Glutamatergic neuron (in vitro differentiated cells): ENCODE results near the gene ECHDC1. TPM values are rescaled to one million over a fixed set of nuclear protein-coding genes. Genes with fewer than 3 reads are reported as not detected.
"Not testable (repeated sequence)": the region's sequence is repeated elsewhere in the genome, so short reads cannot be mapped to it uniquely, and the experiment has no call there.

Experiments used
- DNase-seq: peaks from one replicate; pipeline ENCODE4 v3.0.0; 2022
- H3K27ac Mint-ChIP-seq: one replicate; pipeline ENCODE4 v1.8.0; 2020; ENCODE audit warnings: mild to moderate bottlenecking, mixed read lengths, inconsistent platforms; ENCODE audit not compliant: unreplicated experiment
- H3K27me3 Mint-ChIP-seq: one replicate; pipeline ENCODE4 v1.8.0; 2020; ENCODE audit warnings: mild to moderate bottlenecking, moderate library complexity, mixed read lengths, inconsistent platforms; ENCODE audit not compliant: unreplicated experiment
- H3K36me3 Mint-ChIP-seq: one replicate; pipeline ENCODE4 v1.8.0; 2020; ENCODE audit warnings: mild to moderate bottlenecking, mixed read lengths, inconsistent platforms; ENCODE audit not compliant: unreplicated experiment
- H3K4me1 Mint-ChIP-seq: one replicate; pipeline ENCODE4 v1.8.0; 2020; ENCODE audit warnings: mild to moderate bottlenecking, low read depth, mixed read lengths, inconsistent platforms; ENCODE audit not compliant: unreplicated experiment
- H3K4me3 Mint-ChIP-seq: one replicate; pipeline ENCODE4 v1.8.0; 2020; ENCODE audit warnings: mild to moderate bottlenecking, mixed read lengths, inconsistent platforms; ENCODE audit not compliant: unreplicated experiment
- H3K9me3 Mint-ChIP-seq: one replicate; pipeline ENCODE4 v1.8.0; 2020; ENCODE audit warnings: mild to moderate bottlenecking, moderate library complexity, mixed read lengths, inconsistent platforms; ENCODE audit not compliant: unreplicated experiment
- total RNA-seq: library from RNA; stranded (reverse); fragmentation: NEBNext Ultra II Directional; extraction: Animal tissue kit (Norgen Biotek cat#: 25700); gene quantifications from one replicate; pipeline ENCODE4 v1.2.1, GENCODE V29; 2021; ENCODE audit not compliant: unreplicated experiment
- TF ChIP-seq, protein P1 (sequence below): fragments of 200-600 bp; sonication (generic); IDR thresholded peaks from one replicate; pipeline ENCODE4 v1.5.0; 2021; ENCODE audit not compliant: partially characterized antibody, unreplicated experiment

The ECHDC1 gene
- total RNA-seq, 1 donor from 2014 or later: 38.4 TPM

GRCh38 chr6:127342296-127342945 is 988 bp downstream of the ECHDC1 start:
- Mint-ChIP-seq H3K27ac (no peak overlapping the region), H3K9me3 (no peaks in the 10 kb centered on the region), H3K4me3 (no peak overlapping the region), H3K27me3 (no peaks in the 10 kb centered on the region), H3K36me3 (no peaks in the 10 kb centered on the region), H3K4me1 (no peaks in the 10 kb centered on the region)
- TF ChIP-seq, protein P1, sequence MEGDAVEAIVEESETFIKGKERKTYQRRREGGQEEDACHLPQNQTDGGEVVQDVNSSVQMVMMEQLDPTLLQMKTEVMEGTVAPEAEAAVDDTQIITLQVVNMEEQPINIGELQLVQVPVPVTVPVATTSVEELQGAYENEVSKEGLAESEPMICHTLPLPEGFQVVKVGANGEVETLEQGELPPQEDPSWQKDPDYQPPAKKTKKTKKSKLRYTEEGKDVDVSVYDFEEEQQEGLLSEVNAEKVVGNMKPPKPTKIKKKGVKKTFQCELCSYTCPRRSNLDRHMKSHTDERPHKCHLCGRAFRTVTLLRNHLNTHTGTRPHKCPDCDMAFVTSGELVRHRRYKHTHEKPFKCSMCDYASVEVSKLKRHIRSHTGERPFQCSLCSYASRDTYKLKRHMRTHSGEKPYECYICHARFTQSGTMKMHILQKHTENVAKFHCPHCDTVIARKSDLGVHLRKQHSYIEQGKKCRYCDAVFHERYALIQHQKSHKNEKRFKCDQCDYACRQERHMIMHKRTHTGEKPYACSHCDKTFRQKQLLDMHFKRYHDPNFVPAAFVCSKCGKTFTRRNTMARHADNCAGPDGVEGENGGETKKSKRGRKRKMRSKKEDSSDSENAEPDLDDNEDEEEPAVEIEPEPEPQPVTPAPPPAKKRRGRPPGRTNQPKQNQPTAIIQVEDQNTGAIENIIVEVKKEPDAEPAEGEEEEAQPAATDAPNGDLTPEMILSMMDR: no peak
- no peak for DNase-seq

GRCh38 chr6:127341471-127342202 is 1.8 kb downstream of the ECHDC1 start:
- no peak overlapping the region for H3K27ac Mint-ChIP-seq
- no peaks in the 10 kb centered on the region for H3K27me3 Mint-ChIP-seq
- no peaks in the 10 kb centered on the region for H3K36me3 Mint-ChIP-seq
- H3K4me1 Mint-ChIP-seq: no peaks in the 10 kb centered on the region
- no peaks in the 10 kb centered on the region for H3K9me3 Mint-ChIP-seq
- no peak for DNase-seq
- peak overlapping the region; percentile 13 for H3K4me3 Mint-ChIP-seq
- TF ChIP-seq, protein P1: no peak

DNA sequence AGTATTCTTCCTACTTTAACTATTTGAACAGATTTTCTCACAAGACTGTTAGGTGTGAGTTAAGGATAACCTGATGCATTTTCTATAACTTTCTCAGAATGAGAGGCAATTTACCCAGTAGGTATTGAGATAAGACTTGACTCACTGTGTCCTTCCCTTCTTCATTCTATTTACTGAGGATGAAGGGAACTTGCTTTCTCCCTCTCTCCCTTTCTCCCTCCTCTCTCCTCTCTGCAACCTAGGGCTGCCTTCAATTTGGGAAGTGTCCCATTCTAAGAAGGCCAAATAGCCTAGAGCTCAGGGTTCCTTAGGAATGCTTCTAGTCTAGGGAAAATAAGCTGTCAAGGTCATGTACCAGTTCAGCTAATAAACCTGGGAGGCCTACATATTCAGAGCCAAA is 3.2 kb downstream of the ECHDC1 start:
- Mint-ChIP-seq H3K27ac (no peak overlapping the region), H3K36me3 (no peaks in the 10 kb centered on the region), H3K27me3 (no peaks in the 10 kb centered on the region), H3K9me3 (no peaks in the 10 kb centered on the region), H3K4me1 (no peaks in the 10 kb centered on the region), H3K4me3 (no peak overlapping the region)
- TF ChIP-seq, protein P1: no peak
- no peak for DNase-seq

- no peak for DNase-seq
- no peaks in the 10 kb centered on the region for H3K9me3 Mint-ChIP-seq
- H3K27ac Mint-ChIP-seq: no peak overlapping the region
- H3K36me3 Mint-ChIP-seq: no peaks in the 10 kb centered on the region
- H3K27me3 Mint-ChIP-seq: no peaks in the 10 kb centered on the region
- TF ChIP-seq, protein P1: no peak
- H3K4me3 Mint-ChIP-seq: no peak overlapping the region
- H3K4me1 Mint-ChIP-seq: no peaks in the 10 kb centered on the region
Measured at GRCh38 chr6:127338936-127339335, 4.5 kb downstream of the ECHDC1 start.

DNA sequence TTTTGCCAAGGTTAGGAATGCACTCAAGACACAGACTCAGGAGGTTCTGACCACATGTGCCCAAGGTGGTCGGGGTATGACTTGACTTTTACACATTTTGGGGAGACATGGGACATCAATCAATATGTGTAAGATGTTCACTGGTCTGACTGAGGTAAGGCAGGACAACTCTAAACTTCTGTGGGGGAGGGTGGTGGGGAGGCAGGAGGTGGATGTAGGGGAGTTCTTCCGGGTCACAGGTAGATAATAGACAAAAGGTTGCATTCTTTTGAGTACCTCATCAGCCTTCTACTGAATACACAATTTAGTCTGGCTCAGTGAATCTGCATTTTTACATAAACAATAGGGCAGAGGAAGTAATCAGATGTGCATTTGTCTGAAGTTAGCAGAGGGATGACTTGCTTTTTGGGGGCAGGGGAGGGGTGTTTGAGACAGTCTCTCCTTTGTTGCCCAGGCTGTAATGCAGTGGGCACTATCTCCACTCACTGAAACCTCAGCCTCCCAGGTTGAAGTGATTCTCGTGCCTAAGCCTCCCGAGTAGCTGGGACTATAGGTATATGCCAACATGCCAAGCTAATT is 10.9 kb downstream of the ECHDC1 start:
- no peaks in the 10 kb centered on the region for H3K27me3 Mint-ChIP-seq
- no peaks in the 10 kb centered on the region for H3K9me3 Mint-ChIP-seq
- TF ChIP-seq, protein P1: no peak
- no peaks in the 10 kb centered on the region for H3K36me3 Mint-ChIP-seq
- no peak overlapping the region for H3K4me3 Mint-ChIP-seq
- H3K4me1 Mint-ChIP-seq: no peaks in the 10 kb centered on the region
- H3K27ac Mint-ChIP-seq: no peak overlapping the region
- no peak for DNase-seq

DNA sequence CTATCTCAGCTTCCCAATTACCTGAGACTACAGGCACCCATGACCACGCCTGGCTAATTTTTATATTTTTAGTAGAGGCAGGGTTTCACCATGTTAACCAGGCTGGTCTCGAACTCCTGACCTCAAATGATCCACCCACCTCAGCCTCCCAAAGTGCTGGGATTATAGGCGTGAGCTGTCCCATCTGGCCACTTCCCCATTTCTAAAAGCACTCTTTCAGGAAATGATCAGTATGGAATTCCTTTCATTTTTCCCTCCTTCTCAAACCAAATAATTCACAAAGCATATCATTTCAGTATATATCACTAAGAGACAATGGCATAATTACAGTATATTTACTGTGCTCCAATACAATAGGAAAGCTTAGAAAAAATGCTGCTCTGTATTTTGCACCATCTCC is 12.2 kb downstream of the ECHDC1 start:
- not testable (repeated sequence) for H3K4me1 Mint-ChIP-seq, H3K27ac Mint-ChIP-seq, H3K36me3 Mint-ChIP-seq, DNase-seq, H3K27me3 Mint-ChIP-seq, H3K9me3 Mint-ChIP-seq, H3K4me3 Mint-ChIP-seq
